NCI-H1436 treated with DMSO at 0.1 percent for 48 hours (cell line): ENCODE results near the gene IL36G.

ENCODE experiments used
- DNase-seq: peaks from one replicate; lab custom pipeline; 2025; lab: John Stamatoyannopoulos, UW

Gene IL36G

GRCh38 chr2:112972423-112973086 lies 5.3 kb upstream of the IL36G start:
- no peak for DNase-seq

- no peak for DNase-seq
Measured at GRCh38 chr2:112973156-112973555, 4.7 kb upstream of the IL36G start.

DNA sequence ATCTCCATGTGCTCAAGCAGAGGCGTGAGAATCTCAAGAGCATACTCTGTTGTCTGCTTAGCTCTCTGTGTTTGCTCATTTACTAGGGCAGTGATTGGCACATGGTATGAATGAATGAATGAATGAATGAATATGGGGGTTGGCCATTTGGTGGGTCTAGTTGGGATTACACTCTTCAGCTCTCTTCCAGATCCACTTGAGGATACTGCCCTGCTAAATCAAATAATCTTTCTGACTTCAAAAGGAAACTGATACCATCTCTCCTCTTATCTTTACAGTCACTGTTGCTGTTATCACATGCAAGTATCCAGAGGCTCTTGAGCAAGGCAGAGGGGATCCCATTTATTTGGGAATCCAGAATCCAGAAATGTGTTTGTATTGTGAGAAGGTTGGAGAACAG lies 1.9 kb downstream of the IL36G start:
- no peak for DNase-seq

- DNase-seq = no peak
Measured at GRCh38 chr2:112980537-112980936, 2.7 kb downstream of the IL36G start.

DNA sequence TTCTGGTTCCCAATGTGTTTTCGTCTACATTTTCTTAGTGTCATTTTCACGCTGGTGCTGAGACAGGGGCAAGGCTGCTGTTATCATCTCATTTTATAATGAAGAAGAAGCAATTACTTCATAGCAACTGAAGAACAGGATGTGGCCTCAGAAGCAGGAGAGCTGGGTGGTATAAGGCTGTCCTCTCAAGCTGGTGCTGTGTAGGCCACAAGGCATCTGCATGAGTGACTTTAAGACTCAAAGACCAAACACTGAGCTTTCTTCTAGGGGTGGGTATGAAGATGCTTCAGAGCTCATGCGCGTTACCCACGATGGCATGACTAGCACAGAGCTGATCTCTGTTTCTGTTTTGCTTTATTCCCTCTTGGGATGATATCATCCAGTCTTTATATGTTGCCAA lies 7.3 kb downstream of the IL36G start:
- DNase-seq = no peak

DNA sequence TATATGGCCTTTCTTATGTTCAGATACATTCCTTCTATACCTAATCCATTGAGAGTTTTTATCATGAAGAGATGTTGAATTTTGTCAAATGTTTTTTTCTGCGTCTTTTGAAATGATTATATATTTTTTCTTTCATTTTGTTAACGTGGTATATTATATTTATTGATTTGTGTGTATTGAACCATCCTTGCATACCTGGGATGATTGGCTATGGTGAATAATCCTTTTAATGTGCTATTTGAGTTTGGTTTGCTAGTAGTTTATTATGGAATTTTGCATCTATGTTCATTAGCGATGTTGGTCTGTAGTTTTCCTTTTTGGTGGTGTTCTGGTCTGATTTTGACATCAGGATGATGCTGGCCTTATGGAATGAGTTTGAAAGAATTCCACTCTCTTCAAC lies 11.8 kb downstream of the IL36G start:
- no peak for DNase-seq

DNA sequence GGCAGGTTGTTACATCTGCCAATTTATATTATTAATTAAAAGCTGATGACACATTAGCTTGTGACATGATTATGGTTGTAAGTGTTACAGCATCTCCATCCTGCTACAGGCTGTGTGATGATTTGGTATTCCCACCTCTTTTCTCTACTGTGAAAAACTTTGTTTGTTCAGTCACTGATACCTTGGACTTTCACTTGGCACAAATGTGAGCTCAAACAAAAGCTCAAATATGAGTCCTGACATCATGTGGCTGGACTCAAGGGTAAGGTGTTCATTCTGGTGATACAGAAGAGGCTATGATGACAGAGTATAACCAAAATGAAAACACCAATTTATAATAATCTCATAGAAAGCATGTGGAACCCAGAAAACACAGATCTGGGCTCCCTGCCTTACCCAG lies 16.0 kb downstream of the IL36G start:
- DNase-seq = no peak

DNA sequence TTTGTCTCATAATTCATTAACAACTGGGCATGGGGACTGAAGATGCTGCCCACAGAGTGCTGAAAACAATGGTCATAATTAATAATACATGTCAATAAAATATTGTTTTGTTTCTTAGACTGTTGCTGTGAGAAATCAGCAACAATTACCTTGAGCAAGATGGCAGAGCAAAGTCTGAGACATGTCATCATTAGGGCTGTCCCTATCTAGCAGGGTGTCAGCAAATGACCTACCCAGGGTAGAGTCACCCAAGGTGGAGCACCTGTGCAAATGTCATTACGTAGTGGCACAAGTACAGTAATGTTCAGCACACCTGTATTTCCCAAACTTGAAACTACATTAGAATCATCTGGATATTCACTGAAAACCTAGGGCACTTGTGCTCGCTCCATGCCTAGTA lies 16.8 kb downstream of the IL36G start:
- DNase-seq = no peak

DNA sequence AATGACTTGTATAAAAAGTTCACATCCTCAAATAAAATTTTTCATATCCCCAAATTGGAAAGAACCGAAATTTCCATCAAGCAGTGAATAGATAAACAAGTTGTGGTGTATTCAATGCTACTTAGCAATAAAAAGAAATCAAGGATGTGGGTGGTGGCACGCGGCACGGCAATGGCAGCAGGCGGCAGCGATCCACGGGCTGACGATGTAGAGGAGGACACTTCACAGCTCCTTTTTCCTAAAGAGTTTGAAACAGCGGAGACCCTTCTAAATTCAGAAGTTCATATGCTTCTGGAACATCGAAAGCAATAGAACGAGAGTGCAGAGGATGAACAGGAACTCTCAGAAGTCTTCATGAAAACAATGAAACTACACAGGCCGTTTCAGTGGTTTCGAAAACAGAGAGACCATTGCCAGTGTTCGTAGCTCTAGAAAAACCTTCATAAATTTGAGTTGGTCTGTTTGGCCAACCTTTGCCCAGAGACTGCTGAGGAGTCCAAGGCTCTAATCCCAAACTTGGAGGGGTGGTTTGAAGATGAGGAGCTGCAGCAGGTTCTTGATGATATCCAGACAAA lies 17.6 kb downstream of the IL36G start:
- no peak for DNase-seq

DNA sequence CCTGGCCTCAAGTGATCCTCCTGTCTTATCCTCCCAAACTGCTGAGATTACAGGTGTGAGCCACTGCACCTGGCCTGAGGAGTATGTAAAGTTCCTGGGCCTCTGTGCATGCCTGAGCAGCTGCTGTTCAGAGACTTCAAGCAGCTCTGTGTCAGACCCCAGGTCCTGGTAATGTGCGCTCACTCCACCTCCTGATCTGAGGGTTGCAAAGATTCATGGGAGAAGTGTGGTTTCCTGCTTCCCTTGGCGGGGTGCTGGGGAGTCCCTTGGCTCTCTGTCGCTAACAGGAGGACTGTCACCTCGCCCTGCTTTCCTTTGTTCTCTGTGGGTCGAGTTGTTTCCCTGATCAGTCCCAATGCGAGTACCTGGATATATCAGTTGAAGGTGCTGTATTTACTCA lies 18.8 kb downstream of the IL36G start:
- DNase-seq = no peak

GRCh38 chr2:112997151-112997550 lies 19.3 kb downstream of the IL36G start:
- no peak for DNase-seq

- no peak for DNase-seq
Measured at GRCh38 chr2:113000436-113000835, 22.6 kb downstream of the IL36G start.

DNA sequence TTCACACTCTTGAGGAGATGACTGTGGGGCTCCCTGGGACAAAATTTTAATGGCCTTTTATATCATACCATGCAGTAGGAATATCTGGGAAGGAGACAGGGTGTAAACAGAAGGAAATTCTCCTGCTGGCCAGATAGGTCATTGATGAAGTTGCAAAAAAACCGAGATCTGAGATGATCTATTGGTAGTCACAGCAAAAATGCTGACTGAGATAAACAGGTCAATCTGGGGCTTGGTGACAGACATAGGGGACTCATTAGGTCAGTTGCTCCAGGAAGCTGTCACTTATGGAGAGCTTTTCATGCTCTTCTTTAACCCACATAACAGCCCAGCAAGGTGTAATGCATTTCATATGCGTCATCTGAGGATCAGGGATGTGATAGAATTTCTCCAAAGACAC lies 24.9 kb downstream of the IL36G start:
- no peak for DNase-seq

DNA sequence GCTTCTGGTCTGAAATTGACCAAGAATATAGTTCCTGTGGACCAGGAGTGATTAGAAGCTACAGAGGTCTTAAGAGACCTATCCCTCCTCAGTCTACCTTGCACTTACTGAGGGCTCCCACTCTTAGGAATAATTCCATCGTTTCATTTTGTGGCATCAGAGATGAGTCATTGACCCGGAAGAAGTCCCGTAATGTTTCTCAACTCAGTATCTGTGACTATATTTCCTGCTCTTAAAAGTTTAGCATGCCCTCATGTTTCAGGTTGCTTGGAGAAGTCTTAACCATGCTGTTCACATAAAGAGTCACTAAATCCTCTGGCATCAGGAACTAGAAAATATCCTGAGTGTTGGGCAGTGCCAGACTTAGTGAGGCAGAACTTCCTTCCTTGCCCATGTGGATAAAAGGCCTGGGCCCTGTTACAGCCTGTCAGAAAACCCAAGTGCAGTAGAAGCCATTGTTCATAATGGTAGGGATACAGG lies 27.3 kb downstream of the IL36G start, which contains the start of gene IL36A:
IL36A (plus strand) TSS at position 430 of the 480 bp plus-strand sequence. CDS start 413 bp downstream, outside the sequence.
- DNase-seq = no peak

- no peak for DNase-seq
Measured at GRCh38 chr2:113007250-113007649, 29.4 kb downstream of the IL36G start.

DNA sequence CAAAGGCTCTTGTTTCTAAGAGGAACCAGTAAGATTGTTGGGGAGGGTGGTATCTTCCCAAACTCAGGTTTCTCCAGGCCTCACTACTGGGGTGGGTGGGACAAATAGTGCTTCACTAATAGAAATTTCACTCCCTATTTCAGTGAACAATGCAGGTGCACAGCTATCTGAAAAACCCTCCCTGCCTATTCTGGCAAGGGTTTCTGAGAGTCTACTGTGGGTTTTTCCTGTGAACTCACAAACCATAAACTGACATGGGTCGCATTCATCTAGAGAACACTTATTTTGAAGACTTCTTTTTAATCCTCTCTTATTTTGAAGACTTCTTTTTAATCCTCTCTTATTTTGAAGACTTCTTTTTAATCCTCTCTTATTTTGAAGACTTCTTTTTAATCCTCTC lies 31.8 kb downstream of the IL36G start:
- DNase-seq = no peak

GRCh38 chr2:113010088-113010487 lies 32.3 kb downstream of the IL36G start:
- no peak for DNase-seq

DNA sequence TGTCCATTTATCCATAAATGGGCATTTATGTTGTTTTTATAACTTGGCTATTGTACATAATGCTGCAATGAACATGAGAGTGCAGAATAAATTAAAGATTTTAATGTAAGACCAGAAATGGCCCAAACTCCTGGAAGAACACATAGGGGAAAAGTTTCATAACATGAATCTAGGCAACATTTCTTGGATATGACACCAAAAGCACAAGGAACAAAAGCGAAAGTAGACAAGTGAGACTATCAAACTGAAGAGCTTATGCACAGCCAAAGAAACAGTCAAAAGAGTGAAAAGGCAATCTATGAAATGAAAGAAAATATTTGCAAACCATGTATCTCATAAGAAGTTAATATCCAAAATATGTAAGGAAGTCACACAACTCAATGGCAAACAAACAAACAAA lies 33.3 kb downstream of the IL36G start:
- no peak for DNase-seq

GRCh38 chr2:113012436-113013335 lies 34.9 kb downstream of the IL36G start:
- no peak for DNase-seq

DNA sequence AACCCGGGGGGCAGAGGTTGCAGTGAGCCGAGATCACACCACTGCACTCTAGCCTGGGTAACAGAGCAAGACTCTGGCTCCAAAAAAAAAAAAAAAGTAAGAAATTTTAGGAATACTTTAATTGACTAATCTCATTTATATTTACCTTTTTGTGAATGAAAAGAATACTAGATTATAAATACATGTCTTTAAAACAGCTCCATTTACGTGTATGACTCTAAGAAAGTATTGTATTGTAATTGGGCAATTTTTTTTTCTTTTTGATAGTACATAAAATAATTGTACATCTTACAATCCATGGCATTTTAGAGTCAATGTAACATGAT lies 35.5 kb downstream of the IL36G start:
- DNase-seq = no peak

- DNase-seq = no peak
Measured at GRCh38 chr2:113014067-113014466, 36.3 kb downstream of the IL36G start.

- DNase-seq = no peak
Measured at GRCh38 chr2:113015042-113015441, 37.2 kb downstream of the IL36G start.

DNA sequence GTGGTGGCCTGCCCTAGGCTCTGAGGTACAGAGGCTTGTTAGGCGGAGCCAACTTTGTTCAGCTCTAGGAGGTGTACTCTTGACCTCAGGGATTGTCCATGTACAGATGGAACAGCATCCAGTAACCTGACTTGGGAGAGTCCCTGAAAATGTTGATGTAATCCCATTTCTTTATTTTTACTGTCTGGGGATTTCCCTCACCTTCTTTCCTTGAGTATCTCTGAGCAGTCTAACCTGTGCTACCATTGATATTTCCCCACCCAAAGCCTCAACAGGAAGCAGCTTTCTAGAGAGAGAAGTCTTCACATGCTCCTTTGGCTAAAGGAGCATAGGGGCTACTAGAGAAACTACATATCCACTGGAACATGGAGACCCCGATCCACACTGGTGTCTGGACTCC lies 37.8 kb downstream of the IL36G start:
- DNase-seq = no peak
